Upper lobe of left lung (tissue), 6 donors: ENCODE measurements around the gene KIF3B. TPM values are rescaled to one million over a fixed set of nuclear protein-coding genes. Genes with fewer than 3 reads are reported as not detected.

Experiments
- ATAC-seq, 2 donors: fragments of 200-7000 bp; cut with Tn5 transposase; one replicate each; pipeline ENCODE4 v1.9.1; 2022; ENCODE audit warnings: mild to moderate bottlenecking in 2 of 2, moderate library complexity in 2 of 2; ENCODE audit not compliant: low FRiP score in 2 of 2
- DNase-seq, 2 donors: peaks; one replicate each; pipeline ENCODE4 v3.0.0-alpha.2; 2019 to 2020
- H3K27ac ChIP-seq, 4 donors: fragments of 200-600 bp; sonication (generic); one replicate each; pipeline ENCODE4 v1.5.1; 2016 to 2019
- H3K27me3 ChIP-seq, 4 donors: fragments of 200-600 bp; sonication (generic); one replicate each; pipeline ENCODE4 v1.5.1; 2017 to 2019
- H3K36me3 ChIP-seq, 4 donors: fragments of 200-600 bp; sonication (generic); one replicate each; pipeline ENCODE4 v1.5.1; 2016 to 2019
- H3K4me1 ChIP-seq, 4 donors: fragments of 200-600 bp; sonication (generic); one replicate each; pipeline ENCODE4 v1.5.1; 2018 to 2019
- H3K4me3 ChIP-seq, 4 donors: fragments of 200-600 bp; sonication (generic); one replicate each; pipeline ENCODE4 v1.5.1; 2017 to 2019; ENCODE audit warnings: mild to moderate bottlenecking in 2 of 4, moderate library complexity in 1 of 4
- H3K9me3 ChIP-seq, 4 donors: fragments of 200-600 bp; sonication (generic); one replicate each; pipeline ENCODE4 v1.5.1; 2018 to 2019
- EP300 ChIP-seq, 4 donors: sonication (generic); formaldehyde crosslinking; IDR thresholded peaks; one replicate each; pipeline ENCODE4 v1.5.1; 2017; ENCODE audit warnings: antibody characterized with exemption in 4 of 4, control low read depth in 2 of 4
- POLR2A ChIP-seq, 4 donors: fragments of 450-650 bp; IDR thresholded peaks; one replicate each; pipeline ENCODE4 v1.5.1; 2016 to 2017; ENCODE audit warnings: antibody characterized with exemption in 4 of 4, mild to moderate bottlenecking in 2 of 4
- POLR2AphosphoS5 ChIP-seq, 2 donors: sonication (generic); formaldehyde crosslinking; IDR thresholded peaks; one replicate each; pipeline ENCODE4 v1.5.1; 2017; ENCODE audit warnings: antibody characterized with exemption in 2 of 2
- WGBS, 2 donors: methylation state at CpG; one replicate each; pipeline ENCODE4 v1.1.5; 2017 to 2018; 5-methylcytosine and 5-hydroxymethylcytosine counted together
- total RNA-seq, 6 donors: library from RNA; depleted of rRNA in 4 of 6; stranded (reverse); fragments of >200 nt in 4 of 6; gene quantifications; one replicate each; pipeline versions ENCODE4 v1.1.0 to v1.2.1, GENCODE V29; 2016 to 2021
- TF ChIP-seq, protein P1 (sequence below), 6 experiments: fragments of 450-650 bp in 4 of 6; fragments of 200-600 bp in 2 of 6; sonication (generic) in 2 of 6; IDR thresholded peaks; one replicate each; pipeline ENCODE4 v1.5.1; 2016 to 2019; ENCODE audit warnings: antibody characterized with exemption in 6 of 6
- donor health status: DM: no; HTN: no; CAD: no; lungs with moderate emphysema.
- donor health status: DM: no; HTN: yes; CAD: no; lungs with severe emphysema.

The KIF3B gene
- total RNA-seq, 6 donors from 2014 or later: 14.7 to 37.5 (median 26.7) TPM

DNA sequence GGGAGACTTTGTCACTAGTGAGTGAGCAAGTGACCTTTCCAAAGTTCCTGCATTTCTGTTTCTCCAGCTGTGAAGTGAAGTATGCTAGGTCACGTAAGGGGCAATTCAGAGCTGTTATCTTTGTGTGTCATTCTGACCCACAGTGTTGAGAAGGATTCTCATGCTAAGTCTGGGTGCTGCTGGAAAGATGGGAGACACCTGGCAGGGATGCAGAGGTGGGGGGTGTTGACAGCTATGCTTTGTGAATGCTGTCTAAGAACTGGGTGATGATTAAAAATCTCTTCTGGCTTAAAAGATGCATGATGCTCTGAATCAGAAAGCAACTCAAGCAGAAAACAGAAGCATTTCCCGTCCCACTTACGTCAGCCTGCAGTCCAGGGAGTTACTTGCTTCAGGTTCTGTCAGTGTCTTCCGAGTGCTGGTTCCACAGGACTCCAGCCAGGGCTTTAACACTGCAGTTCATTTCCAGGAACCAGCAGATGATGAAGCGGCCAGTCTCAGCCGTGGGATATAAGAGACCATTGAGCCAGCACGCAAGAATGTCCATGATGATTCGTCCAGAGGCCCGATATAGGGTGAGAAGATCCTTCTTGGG, 49.7 kb downstream of the KIF3B start:
- Histone ChIP-seq H3K9me3 (no peaks in the 10 kb centered on the region), H3K36me3 (peaks cover 2 to 34% (median 15%) of the 10 kb centered on the region in 4 donors), H3K4me1 (peaks cover 0 to 49% (median 16%) of the 10 kb centered on the region in 4 donors), H3K4me3 (no peak overlapping the region), H3K27ac (peak overlapping the region in 2 of 4 donors; percentile 66 to 73), H3K27me3 (no peaks in the 10 kb centered on the region)
- TF ChIP-seq POLR2A (IDR thresholded peaks at IDR 0.05) (no peak), POLR2AphosphoS5 (IDR thresholded peaks at IDR 0.05) (no peak), EP300 (IDR thresholded peaks at IDR 0.05) (no peak)
- TF ChIP-seq, protein P1, sequence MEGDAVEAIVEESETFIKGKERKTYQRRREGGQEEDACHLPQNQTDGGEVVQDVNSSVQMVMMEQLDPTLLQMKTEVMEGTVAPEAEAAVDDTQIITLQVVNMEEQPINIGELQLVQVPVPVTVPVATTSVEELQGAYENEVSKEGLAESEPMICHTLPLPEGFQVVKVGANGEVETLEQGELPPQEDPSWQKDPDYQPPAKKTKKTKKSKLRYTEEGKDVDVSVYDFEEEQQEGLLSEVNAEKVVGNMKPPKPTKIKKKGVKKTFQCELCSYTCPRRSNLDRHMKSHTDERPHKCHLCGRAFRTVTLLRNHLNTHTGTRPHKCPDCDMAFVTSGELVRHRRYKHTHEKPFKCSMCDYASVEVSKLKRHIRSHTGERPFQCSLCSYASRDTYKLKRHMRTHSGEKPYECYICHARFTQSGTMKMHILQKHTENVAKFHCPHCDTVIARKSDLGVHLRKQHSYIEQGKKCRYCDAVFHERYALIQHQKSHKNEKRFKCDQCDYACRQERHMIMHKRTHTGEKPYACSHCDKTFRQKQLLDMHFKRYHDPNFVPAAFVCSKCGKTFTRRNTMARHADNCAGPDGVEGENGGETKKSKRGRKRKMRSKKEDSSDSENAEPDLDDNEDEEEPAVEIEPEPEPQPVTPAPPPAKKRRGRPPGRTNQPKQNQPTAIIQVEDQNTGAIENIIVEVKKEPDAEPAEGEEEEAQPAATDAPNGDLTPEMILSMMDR (IDR thresholded peaks at IDR 0.05): no peak
- WGBS, 2 donors: 85 to 88% methylated on average over 9 of the region's 9 CpGs
- ATAC-seq (no peak), DNase-seq (no peak)

DNA sequence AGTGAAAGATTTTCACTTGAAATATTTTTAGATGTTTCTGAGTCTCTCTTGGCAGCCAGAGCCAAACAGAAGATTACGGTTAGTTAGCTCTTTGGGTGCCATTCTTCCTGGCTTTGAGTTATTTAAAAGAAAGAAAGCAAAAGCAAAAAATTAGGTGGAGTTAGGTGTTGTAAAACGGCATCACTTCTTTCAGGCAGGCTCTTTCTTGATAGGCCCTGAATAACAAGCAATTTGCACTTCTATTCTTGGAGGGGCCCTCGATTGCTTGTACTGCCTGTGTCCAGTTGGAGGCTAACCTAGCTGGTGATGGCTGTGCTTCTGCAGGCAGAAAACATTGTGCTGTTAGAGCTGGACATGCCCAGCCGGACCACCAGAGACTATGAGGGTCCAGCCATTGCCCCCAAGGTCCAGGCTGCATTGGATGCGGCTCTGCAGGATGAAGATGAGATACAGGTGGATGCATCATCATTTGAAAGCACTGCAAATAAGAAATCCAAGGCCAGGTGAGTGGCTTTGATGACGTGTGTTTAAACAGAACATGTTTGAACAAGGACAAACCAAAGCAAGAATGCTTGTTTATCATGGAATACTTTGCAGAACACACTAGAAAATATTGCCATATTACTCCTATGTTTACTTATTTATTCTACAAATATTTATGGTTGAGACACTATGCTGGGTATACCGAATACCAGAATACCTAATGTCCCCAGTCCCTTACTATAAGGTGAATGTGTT, 52.5 kb downstream of the KIF3B start:
- TF ChIP-seq POLR2AphosphoS5 (IDR thresholded peaks at IDR 0.05) (no peak), EP300 (IDR thresholded peaks at IDR 0.05) (no peak), POLR2A (IDR thresholded peaks at IDR 0.05) (no peak)
- TF ChIP-seq, protein P1 (IDR thresholded peaks at IDR 0.05): no peak
- Histone ChIP-seq H3K36me3 (peaks cover 2 to 40% (median 15%) of the 10 kb centered on the region in 4 donors), H3K9me3 (no peaks in the 10 kb centered on the region), H3K4me1 (peaks cover 11 to 62% (median 27%) of the 10 kb centered on the region in 4 donors), H3K27me3 (no peaks in the 10 kb centered on the region), H3K4me3 (no peak overlapping the region), H3K27ac (peak overlapping the region in 2 of 4 donors; percentile 38 to 54)
- no peak for ATAC-seq
- no peak for DNase-seq
- 70 to 80% methylated on average over 7 of the region's 7 CpGs for WGBS, 2 donors

DNA sequence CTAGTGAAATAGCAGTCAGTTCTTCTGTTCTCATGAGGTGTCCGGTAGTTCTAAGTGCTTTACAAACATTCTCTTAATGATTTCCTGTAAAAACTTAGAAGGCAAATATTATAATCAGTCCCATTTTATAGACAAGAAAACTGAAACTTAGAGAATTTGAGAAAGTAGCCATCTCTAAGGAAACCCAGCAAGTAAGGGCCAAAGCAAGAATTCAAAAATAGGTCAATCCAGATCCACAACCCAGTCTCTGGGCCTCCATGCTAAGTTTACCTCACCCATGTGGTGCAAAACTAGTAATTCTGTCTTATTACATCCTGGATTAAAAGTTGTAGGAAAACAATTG, 53.1 kb downstream of the KIF3B start:
- no peak for TF ChIP-seq POLR2AphosphoS5 (IDR thresholded peaks at IDR 0.05)
- TF ChIP-seq, protein P1 (IDR thresholded peaks at IDR 0.05): no peak
- no peak for TF ChIP-seq EP300 (IDR thresholded peaks at IDR 0.05)
- DNase-seq (no peak), ATAC-seq (no peak)
- Histone ChIP-seq H3K4me3 (no peak overlapping the region), H3K4me1 (peaks cover 11 to 62% (median 27%) of the 10 kb centered on the region in 4 donors), H3K36me3 (peaks cover 2 to 40% (median 15%) of the 10 kb centered on the region in 4 donors), H3K27me3 (no peaks in the 10 kb centered on the region), H3K27ac (peak overlapping the region in 2 of 4 donors; percentile 23 to 54), H3K9me3 (no peaks in the 10 kb centered on the region)
- WGBS, 2 donors: 37 to 52% methylated on average over 1 of the region's 1 CpG

DNA sequence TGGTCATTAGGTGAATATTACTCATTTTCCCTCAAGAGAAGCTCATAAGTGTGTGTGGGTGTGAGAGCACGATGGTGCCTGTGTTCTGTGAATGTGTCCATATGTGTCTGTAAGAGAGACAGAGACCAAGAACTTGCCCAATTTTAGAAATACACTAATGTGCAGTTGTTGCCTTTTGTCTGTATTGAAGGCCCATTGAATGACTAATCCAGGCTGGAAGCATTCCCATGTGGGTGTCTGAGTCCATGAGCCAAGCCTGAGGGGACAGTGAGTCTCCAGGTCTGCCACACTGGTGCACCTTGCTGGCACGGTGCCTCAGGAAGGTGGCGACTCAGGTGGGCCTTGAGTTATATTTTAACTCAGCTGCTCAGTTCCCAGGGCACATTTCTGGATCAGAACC, 55.2 kb downstream of the KIF3B start:
- Histone ChIP-seq H3K27me3 (no peaks in the 10 kb centered on the region), H3K36me3 (peaks cover 2 to 35% (median 12%) of the 10 kb centered on the region in 4 donors), H3K27ac (peak overlapping the region in 2 of 4 donors; percentile 21 to 44), H3K4me1 (peaks cover 18 to 48% (median 23%) of the 10 kb centered on the region in 4 donors), H3K4me3 (no peak overlapping the region), H3K9me3 (no peaks in the 10 kb centered on the region)
- TF ChIP-seq EP300 (IDR thresholded peaks at IDR 0.05): no peak
- TF ChIP-seq, protein P1 (IDR thresholded peaks at IDR 0.05): no peak
- no peak for TF ChIP-seq POLR2A (IDR thresholded peaks at IDR 0.05)
- no peak for TF ChIP-seq POLR2AphosphoS5 (IDR thresholded peaks at IDR 0.05)
- 74 to 82% methylated on average over 3 of the region's 3 CpGs for WGBS, 2 donors
- ATAC-seq (no peak), DNase-seq (no peak)
